Peyer's patch (tissue), 4 donors: ENCODE results near the gene AMER2.

Source experiments
- CTCF ChIP-seq, 6 experiments: fragments of 450-650 bp in 4 of 6; fragments of 200-600 bp in 2 of 6; sonication (generic) in 1 of 6; IDR thresholded peaks; one replicate each; pipeline ENCODE4 v1.5.1; 2017 to 2019; ENCODE audit warnings: antibody characterized with exemption in 6 of 6, mild to moderate bottlenecking in 3 of 6, moderate library complexity in 1 of 6
- POLR2A ChIP-seq, 2 donors: fragments of 450-650 bp; IDR thresholded peaks; one replicate each; pipeline ENCODE4 v1.5.1; 2017; ENCODE audit warnings: antibody characterized with exemption in 2 of 2, mild to moderate bottlenecking in 2 of 2, moderate library complexity in 2 of 2

GRCh38 chr13:25177012-25177411 is 4.9 kb upstream of the AMER2 start:
- TF ChIP-seq CTCF (IDR thresholded peaks at IDR 0.05) (no peak), POLR2A (IDR thresholded peaks at IDR 0.05) (no peak)
